HG03460 (cell line): ENCODE results near the gene CYP4A22.
"Not testable (repeated sequence)": the region's sequence is repeated elsewhere in the genome, so short reads cannot be mapped to it uniquely, and the experiment has no call there.

ENCODE experiments used
- ATAC-seq: cut with Tn5 transposase; IDR thresholded peaks from one replicate; pipeline ENCODE4 v1.9.1; 2021; ENCODE audit not compliant: unreplicated experiment

CYP4A22 gene

GRCh38 chr1:47137198-47137597, at the start of gene CYP4A22:
TSS of gene CYP4A22 (plus strand) at chr1:47137441. CDS start at chr1:47137486, 45 bp downstream.
- no peak for ATAC-seq

GRCh38 chr1:47089356-47089755, 47.9 kb upstream of the CYP4A22 start:
- not testable (repeated sequence) for ATAC-seq

GRCh38 chr1:47091476-47091875, 45.8 kb upstream of the CYP4A22 start:
- not testable (repeated sequence) for ATAC-seq

GRCh38 chr1:47104816-47105215, 32.4 kb upstream of the CYP4A22 start:
- no peak for ATAC-seq

- no peak for ATAC-seq
Measured at GRCh38 chr1:47106792-47107191, 30.4 kb upstream of the CYP4A22 start.

GRCh38 chr1:47107851-47108574, 29.2 kb upstream of the CYP4A22 start:
- not testable (repeated sequence) for ATAC-seq

- not testable (repeated sequence) for ATAC-seq
Measured at GRCh38 chr1:47109482-47109881, 27.8 kb upstream of the CYP4A22 start.

- ATAC-seq = no peak
Measured at GRCh38 chr1:47113178-47113577, 24.1 kb upstream of the CYP4A22 start.

GRCh38 chr1:47121039-47121438, 16.2 kb upstream of the CYP4A22 start:
- not testable (repeated sequence) for ATAC-seq

- not testable (repeated sequence) for ATAC-seq
Measured at GRCh38 chr1:47124834-47125233, 12.4 kb upstream of the CYP4A22 start.

GRCh38 chr1:47126997-47127396, 10.2 kb upstream of the CYP4A22 start:
- not testable (repeated sequence) for ATAC-seq

- no peak for ATAC-seq
Measured at GRCh38 chr1:47128221-47128620, 9.0 kb upstream of the CYP4A22 start.

- not testable (repeated sequence) for ATAC-seq
Measured at GRCh38 chr1:47128854-47129253, 8.4 kb upstream of the CYP4A22 start.

GRCh38 chr1:47129489-47130230, 7.6 kb upstream of the CYP4A22 start:
- not testable (repeated sequence) for ATAC-seq

- ATAC-seq = not testable (repeated sequence)
Measured at GRCh38 chr1:47132665-47133064, 4.6 kb upstream of the CYP4A22 start.

- ATAC-seq = no peak
Measured at GRCh38 chr1:47137925-47138615, 829 bp downstream of the CYP4A22 start.

GRCh38 chr1:47140358-47140757, 3.1 kb downstream of the CYP4A22 start:
- not testable (repeated sequence) for ATAC-seq

GRCh38 chr1:47143654-47144053, 6.4 kb downstream of the CYP4A22 start:
- not testable (repeated sequence) for ATAC-seq

- ATAC-seq = not testable (repeated sequence)
Measured at GRCh38 chr1:47146495-47146894, 9.3 kb downstream of the CYP4A22 start.

- ATAC-seq = no peak
Measured at GRCh38 chr1:47147047-47147785, 10.0 kb downstream of the CYP4A22 start.

GRCh38 chr1:47149162-47149561, 11.9 kb downstream of the CYP4A22 start:
- ATAC-seq = not testable (repeated sequence)
